Forelimb muscle (tissue), 1 donor: Measurements from ENCODE around the gene MAGI1. TPM values are rescaled to one million over a fixed set of nuclear protein-coding genes. Genes with fewer than 3 reads are reported as not detected.

Experiments used
- DNase-seq: peaks from one replicate; pipeline ENCODE4 v3.0.0-alpha.2; 2013; ENCODE audit warnings: low read depth
- polyA plus RNA-seq: library from polyadenylated mRNA; unstranded; fragments of 120-200 nt; gene quantifications from one replicate; pipeline ENCODE4 v1.2.1, GENCODE V29; 2013; ENCODE audit not compliant: insufficient read length

The MAGI1 gene
- polyA plus RNA-seq, 1 donor: 12.3 TPM

DNA sequence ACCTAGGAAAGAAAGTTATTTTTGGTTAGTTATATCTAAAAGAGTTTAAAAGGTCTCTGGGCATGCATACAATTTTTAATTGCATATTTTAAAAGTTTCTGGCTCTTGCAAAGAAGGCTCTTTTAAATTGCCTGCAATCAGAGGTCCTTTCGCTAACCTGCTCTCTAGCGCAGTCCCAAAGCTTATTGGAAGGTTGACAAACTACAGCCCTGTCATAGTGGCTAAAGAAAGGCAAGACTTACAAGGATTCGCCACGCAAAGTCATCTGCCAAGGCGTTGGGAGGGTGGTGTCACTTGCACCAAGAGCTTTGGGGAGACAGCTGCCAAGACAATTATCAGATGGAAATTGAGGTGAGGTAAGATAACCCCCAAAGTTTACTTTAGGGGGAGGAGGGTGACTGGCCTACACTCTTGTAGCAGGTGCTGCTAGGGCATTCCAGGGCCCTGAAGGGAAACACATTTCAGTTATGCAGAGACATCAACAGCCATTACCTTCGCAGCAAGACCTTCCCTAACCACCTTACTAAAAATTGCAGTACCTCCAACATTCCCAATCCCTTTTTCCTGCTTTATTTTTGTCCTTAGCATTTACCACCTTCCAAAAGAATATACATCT lies 606.2 kb downstream of the MAGI1 start:
- DNase-seq: no peak

- no peak for DNase-seq
These were observed 612.8 kb downstream of the MAGI1 start for GRCh38 chr3:65425880-65426279.

DNA sequence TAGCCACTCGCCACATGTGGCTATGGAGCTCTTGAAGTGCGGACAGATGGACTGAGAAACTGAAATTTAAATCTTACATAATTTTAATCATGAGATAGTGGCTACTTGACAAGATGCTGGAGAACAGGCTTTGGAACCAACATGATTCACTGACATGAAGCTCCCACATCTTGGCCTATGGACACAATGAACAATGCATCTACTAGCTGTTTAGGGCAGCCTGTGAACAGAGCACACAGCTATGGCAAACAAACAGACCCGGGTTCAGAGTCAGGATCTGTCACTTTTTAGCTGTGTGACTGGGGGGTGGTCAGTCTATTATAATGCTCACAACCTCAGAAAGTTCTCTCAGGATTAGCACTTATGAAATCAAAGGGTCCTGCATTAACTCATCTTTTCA lies 616.6 kb downstream of the MAGI1 start:
- no peak for DNase-seq

DNA sequence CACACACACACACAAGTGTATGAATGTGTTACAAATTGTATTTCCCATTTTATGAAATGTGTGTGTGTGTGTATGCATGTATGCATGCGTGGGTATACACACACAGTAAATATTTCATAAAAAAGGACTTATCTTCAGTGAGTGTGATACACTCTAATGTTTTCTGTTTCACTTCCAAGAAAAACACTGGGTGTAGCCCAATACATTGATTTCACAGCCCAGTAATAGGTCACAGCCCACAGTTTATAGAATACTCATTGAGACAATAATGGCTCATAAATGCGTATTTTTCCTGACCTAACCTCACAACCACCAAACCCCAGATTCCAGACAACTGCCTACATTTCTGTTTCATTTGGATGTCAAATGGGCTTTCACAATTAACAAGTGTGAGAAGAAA lies 619.5 kb downstream of the MAGI1 start:
- no peak for DNase-seq

- no peak for DNase-seq
These were observed 624.8 kb downstream of the MAGI1 start for GRCh38 chr3:65413891-65414290.

GRCh38 chr3:65412588-65412987 lies 626.1 kb downstream of the MAGI1 start:
- no peak for DNase-seq

DNA sequence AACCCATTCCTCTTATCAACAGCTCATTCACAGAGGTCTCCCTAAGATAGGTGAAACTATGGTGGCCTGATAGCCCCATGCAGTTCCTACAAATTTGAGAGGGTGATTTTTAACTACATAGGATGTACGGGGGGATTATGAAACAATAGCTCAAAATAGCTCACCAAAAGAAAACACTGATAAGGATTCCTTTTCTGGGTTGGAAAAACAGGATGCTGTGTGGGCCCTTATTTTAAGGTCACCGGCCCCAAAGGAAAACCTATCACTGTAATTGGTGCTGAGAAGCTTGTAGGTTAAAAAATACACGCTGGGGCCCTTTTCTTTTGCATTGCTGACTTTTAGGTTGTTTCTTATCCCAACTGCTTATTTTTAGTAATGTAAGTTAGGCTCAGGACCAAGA lies 627.4 kb downstream of the MAGI1 start:
- no peak for DNase-seq

DNA sequence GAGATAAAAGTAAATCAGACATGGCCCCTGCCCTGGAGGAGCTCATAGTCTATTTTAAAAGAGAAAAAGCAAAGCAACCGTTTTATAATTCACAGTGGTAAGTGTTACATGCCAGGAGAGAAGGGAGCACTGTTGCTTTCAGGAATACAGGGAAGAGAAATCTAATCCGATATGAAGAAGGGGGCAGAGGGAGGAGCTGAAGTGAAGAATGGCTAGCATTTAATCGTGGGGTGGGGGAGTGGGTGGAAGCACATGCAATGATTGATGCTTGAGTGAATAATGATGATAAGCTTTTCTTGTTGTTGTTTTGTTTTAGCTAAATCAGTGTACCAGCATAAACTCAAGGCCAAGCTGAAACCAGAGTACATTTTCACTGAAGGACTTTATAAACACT lies 629.5 kb downstream of the MAGI1 start:
- no peak for DNase-seq

GRCh38 chr3:65408531-65409175 lies 630.1 kb downstream of the MAGI1 start:
- DNase-seq: no peak

DNA sequence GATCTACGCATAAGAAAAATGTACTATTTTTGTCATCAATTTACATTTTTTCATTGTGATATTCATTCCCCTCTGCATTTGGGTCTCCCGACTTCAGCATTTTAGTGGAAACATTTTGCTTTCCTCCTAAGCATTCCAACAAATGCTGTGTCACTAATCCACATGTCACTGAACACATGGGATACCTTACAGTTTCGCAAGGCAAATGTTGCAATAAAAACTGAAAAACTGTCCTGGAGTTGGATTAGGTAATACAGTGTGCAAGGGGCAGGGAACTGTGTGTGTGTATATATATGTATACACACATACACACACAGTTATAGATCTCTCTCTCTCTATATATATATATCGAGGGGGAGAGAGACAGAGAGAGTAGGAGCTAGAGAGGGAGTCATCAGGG lies 632.2 kb downstream of the MAGI1 start:
- no peak for DNase-seq

GRCh38 chr3:65402597-65402996 lies 636.1 kb downstream of the MAGI1 start:
- no peak for DNase-seq

DNA sequence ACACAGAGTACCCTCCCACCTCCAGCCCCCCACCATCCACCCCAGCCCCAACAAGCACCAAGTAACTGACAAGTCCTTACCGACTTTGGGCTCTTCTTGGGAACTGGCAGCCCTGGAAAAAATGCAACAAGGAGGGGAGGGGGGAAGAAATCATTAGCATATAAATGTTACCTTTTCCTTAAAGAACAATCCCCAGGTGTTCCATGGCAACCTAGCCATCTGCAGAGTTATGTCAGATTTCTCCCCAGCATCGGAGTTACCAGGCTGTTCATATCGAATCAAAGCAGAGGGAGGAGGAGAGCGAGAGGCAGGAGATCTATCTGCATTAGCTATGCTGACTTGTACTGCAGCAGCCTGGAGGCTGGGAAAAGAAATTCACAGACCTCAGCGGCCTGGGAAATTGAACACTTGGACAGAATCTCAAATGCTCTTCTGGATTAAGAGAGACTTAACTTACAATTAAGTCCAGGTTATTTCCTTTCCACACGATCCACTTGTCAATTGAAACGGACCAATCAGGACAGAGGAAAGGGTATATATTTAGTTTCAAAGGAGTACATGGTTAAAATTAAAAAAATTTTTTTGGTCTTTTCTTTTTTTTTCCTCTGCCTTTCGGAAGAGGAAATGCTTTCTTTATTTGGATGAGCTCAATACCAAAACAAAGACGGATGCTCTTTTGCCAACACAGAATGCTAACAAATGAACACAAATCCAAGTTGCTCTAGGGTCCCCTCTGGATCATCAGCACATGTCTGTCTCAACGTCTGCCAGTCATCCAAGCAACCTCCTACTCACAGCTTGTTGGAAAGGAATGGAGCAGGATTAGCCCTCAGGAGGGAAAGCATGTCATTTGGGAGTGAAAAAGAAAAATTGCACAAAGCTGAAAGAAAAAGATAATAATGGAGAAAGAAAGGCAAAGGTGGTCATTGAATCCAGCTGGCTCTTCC lies 637.1 kb downstream of the MAGI1 start:
- peak; percentile 43 for DNase-seq

DNA sequence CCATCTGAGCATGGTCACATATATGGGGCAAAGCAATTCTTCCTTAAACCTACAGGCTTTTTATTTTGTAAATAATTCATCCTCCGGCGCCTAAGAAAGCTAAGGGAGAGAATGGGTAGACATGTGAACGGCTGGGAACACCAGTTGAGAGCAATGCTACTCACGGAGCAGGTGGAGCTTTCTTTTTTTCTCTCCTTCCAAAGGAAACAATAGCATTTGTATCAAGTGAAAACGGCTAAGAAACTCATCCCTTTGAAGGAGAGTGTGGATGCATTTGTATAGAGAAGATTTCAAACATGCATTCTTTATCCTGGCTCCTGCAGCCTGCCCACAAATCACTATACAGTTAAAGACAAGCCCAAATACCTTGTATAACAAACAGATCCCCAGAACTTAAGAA lies 637.8 kb downstream of the MAGI1 start:
- DNase-seq: no peak

GRCh38 chr3:65398953-65399352 lies 639.8 kb downstream of the MAGI1 start:
- DNase-seq: no peak

- no peak for DNase-seq
These were observed 642.6 kb downstream of the MAGI1 start for GRCh38 chr3:65396078-65396477.

GRCh38 chr3:65391068-65391467 lies 647.6 kb downstream of the MAGI1 start:
- DNase-seq: no peak

GRCh38 chr3:65385805-65386204 lies 652.9 kb downstream of the MAGI1 start:
- DNase-seq: no peak

GRCh38 chr3:65381496-65382010 lies 657.2 kb downstream of the MAGI1 start:
- no peak for DNase-seq

DNA sequence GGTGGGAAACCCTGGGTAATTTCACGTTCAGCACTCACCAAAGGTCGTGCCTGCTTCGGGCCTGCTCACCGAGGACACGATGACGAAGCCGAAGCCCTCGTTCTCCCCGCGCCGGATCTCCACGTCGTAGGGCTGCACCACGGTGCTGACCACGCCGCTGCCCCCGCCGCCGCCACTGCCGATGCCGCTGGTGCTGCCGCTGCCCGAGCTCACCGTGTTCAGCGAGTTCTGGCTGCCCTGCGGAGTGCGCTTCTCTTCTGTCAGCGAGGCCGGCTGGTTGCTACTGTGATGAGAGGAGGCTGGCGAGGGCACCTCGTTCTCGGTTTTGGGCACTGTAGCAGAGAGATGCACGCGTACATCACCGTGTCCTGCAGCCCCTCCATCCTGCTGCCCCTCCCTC lies 659.5 kb downstream of the MAGI1 start:
- no peak for DNase-seq

DNA sequence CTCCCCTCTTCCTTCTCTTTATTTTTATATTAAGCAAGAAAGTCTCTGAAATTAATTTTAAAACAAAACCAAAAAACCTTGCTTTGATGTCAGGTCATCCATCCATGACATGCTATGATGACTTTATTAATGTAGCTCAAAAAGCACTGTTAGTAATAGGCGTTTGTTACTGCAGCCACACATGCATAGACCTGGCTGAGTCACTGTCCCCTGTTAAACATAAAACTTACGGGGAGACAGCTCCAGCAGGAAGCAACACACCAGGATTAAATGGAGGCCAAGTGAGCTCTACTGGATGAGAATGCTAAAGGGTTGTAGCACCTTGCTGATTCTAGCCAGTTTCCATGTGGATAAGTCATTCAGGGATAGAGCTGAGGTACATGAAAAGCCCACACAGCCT lies 661.1 kb downstream of the MAGI1 start:
- DNase-seq: no peak

GRCh38 chr3:65376426-65376825 lies 662.3 kb downstream of the MAGI1 start:
- no peak for DNase-seq

GRCh38 chr3:65371053-65371452 lies 667.7 kb downstream of the MAGI1 start:
- DNase-seq: no peak

DNA sequence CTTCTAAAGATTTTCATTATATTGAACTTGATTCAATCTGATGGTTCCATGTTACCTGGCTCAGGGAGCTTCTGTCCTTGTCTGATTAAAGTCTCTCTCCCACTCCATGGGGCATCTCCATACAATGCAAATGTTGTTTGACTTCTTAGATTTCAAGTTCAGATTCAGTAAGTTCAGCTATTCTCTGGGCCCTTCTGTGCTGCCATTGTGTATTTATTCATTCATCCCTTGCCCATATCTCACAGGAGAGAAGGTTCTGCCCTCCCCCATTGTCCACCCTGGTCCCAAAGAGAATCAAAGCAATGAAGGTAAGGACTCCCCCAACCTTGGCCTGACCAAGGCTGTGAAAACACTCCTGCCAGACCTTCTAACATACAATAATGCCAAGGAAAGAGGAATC lies 669.9 kb downstream of the MAGI1 start:
- no peak for DNase-seq
